ENCODE results near the gene CYSTM1.
A peak's percentile ranks its signal among the peaks of the same experiment; 100 is the strongest.

Gene CYSTM1

DNA sequence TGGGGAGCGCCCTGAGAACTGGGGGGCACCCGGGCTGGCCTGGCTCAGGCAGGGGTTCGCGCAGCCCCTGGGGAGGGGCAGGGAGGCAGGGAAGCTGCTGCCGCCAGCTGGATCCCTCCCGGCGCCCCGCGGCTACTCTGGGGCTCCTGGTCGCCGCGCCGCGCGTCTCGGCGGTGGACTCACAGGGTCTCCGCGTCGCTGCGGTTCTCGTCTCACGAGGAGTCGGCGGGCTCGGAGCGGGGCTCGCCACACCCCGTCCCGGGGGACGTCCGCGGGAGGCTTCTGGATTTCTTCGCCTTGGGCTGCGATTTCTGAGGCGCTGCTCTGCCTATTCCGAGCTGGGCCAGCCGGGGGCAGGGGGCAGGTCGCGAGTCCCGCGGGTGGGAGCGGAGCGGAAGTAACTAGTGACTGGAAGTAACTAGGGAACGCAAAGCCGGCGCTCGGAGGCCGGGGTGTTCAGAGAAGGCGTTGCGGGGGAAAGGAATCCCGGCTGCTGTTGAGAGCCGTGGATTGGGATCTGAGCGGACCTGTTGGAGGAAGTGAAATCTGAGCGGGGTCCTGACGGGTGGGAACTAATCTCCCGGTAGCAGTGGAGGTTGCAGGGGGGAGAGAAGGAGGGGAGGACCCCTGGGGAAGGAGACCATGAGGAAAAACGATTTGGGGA, 511 bp downstream of the CYSTM1 start:
- Histone ChIP-seq H3K4me2 (ENCODE audit: insufficient read depth, low read length) (peak overlapping the region; percentile 96), H3K79me2 (ENCODE audit: insufficient read depth, low read length) (peaks cover 4% of the 10 kb centered on the region; the same call in 1 of the 2 replicates), H3K9ac (ENCODE audit: low read depth, low read length) (peak overlapping the region; percentile 68), H4K20me1 (ENCODE audit: insufficient read depth, low read length) (no peaks in the 10 kb centered on the region), H3K4me1 (ENCODE audit: insufficient read depth, low read length) (peaks cover 20% of the 10 kb centered on the region), H2AFZ (ENCODE audit: low read depth, low read length) (peak overlapping the region; percentile 80), H3K4me3 (ENCODE audit: low read depth in 1 of 2, low read length in 2 of 2) (peak overlapping the region; percentile 40 to 68), H3K27ac (ENCODE audit: low read length) (peak overlapping the region; percentile 55), H3K36me3 (ENCODE audit: insufficient read depth, low read length) (no peaks in the 10 kb centered on the region), H3K9me3 (ENCODE audit: insufficient read depth, low read length, severe bottlenecking) (no peaks in the 10 kb centered on the region), H3K27me3 (ENCODE audit: insufficient read depth, low read length, poor library complexity) (no peaks in the 10 kb centered on the region)
- peak; percentile 74 for ATAC-seq (ENCODE audit: insufficient read depth, low read depth)
- peak; percentile 81 for DNase-seq
- TF ChIP-seq, protein P1, sequence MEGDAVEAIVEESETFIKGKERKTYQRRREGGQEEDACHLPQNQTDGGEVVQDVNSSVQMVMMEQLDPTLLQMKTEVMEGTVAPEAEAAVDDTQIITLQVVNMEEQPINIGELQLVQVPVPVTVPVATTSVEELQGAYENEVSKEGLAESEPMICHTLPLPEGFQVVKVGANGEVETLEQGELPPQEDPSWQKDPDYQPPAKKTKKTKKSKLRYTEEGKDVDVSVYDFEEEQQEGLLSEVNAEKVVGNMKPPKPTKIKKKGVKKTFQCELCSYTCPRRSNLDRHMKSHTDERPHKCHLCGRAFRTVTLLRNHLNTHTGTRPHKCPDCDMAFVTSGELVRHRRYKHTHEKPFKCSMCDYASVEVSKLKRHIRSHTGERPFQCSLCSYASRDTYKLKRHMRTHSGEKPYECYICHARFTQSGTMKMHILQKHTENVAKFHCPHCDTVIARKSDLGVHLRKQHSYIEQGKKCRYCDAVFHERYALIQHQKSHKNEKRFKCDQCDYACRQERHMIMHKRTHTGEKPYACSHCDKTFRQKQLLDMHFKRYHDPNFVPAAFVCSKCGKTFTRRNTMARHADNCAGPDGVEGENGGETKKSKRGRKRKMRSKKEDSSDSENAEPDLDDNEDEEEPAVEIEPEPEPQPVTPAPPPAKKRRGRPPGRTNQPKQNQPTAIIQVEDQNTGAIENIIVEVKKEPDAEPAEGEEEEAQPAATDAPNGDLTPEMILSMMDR (IDR thresholded peaks at IDR 0.05; ENCODE audit: borderline replicate concordance, extremely low read depth, low read length, poor library complexity, severe bottlenecking) = peak; percentile 46
- TF ChIP-seq EZH2 (IDR thresholded peaks at IDR 0.05; ENCODE audit: borderline replicate concordance, low read depth, low read length, severe bottlenecking) = no peak

DNA sequence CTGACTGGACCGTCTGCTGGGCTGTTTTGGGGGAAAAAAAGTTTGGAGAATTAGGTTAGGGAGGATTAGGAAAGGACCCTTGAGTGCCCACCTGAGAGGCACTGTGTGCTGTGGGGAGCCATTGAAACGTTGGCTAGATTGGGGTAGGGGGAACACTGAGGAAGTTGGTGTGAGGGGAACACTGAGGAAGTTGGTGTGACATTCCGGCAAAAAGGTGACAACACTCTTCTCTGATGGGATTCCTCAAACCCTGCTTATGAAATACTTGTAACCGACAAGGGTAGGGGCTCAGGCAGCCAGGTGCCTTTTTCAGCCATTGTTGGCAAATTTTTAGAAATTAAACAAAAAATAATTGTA, 1.0 kb downstream of the CYSTM1 start:
- Histone ChIP-seq H3K9ac (ENCODE audit: low read depth, low read length) (peak overlapping the region; percentile 68), H3K36me3 (ENCODE audit: insufficient read depth, low read length) (no peaks in the 10 kb centered on the region), H3K4me3 (ENCODE audit: low read depth in 1 of 2, low read length in 2 of 2) (peak overlapping the region; percentile 40 to 68), H3K27ac (ENCODE audit: low read length) (peak overlapping the region; percentile 55), H4K20me1 (ENCODE audit: insufficient read depth, low read length) (no peaks in the 10 kb centered on the region), H3K79me2 (ENCODE audit: insufficient read depth, low read length) (peaks cover 4% of the 10 kb centered on the region; the same call in 1 of the 2 replicates), H3K4me1 (ENCODE audit: insufficient read depth, low read length) (peaks cover 20% of the 10 kb centered on the region), H3K9me3 (ENCODE audit: insufficient read depth, low read length, severe bottlenecking) (no peaks in the 10 kb centered on the region), H3K4me2 (ENCODE audit: insufficient read depth, low read length) (peak overlapping the region; percentile 96), H3K27me3 (ENCODE audit: insufficient read depth, low read length, poor library complexity) (no peaks in the 10 kb centered on the region), H2AFZ (ENCODE audit: low read depth, low read length) (peak overlapping the region; percentile 80)
- DNase-seq = no peak
- ATAC-seq (ENCODE audit: insufficient read depth, low read depth) = no peak
- TF ChIP-seq EZH2 (IDR thresholded peaks at IDR 0.05; ENCODE audit: borderline replicate concordance, low read depth, low read length, severe bottlenecking) = no peak
- TF ChIP-seq, protein P1 (IDR thresholded peaks at IDR 0.05; ENCODE audit: borderline replicate concordance, extremely low read depth, low read length, poor library complexity, severe bottlenecking) = no peak

DNA sequence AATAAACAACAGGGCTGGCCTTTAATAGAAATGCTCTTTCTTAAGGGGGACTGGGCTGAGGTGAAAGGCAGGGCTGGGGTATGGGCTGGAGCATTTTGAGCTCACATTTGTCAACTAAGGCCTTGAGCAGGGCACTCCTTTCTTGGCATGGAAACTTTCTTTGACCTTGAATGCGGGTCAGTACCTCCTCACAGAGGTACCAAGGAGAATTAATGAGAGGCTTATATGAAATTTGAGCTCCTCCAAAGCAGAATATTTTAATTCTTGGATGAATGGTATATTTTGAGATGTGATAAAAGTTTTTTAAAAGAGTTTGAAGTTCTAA, 3.1 kb downstream of the CYSTM1 start:
- H3K36me3 ChIP-seq (ENCODE audit: insufficient read depth, low read length) = no peaks in the 10 kb centered on the region
- ATAC-seq (ENCODE audit: insufficient read depth, low read depth) (no peak), DNase-seq (no peak)
- TF ChIP-seq, protein P1 (IDR thresholded peaks at IDR 0.05; ENCODE audit: borderline replicate concordance, extremely low read depth, low read length, poor library complexity, severe bottlenecking) = no peak
- no peak for TF ChIP-seq EZH2 (IDR thresholded peaks at IDR 0.05; ENCODE audit: borderline replicate concordance, low read depth, low read length, severe bottlenecking)
- H3K4me1 ChIP-seq (ENCODE audit: insufficient read depth, low read length) = peaks cover 20% of the 10 kb centered on the region
- no peak overlapping the region for H3K27ac ChIP-seq (ENCODE audit: low read length)
- no peaks in the 10 kb centered on the region for H4K20me1 ChIP-seq (ENCODE audit: insufficient read depth, low read length)
- no peak overlapping the region for H3K9ac ChIP-seq (ENCODE audit: low read depth, low read length)
- H2AFZ ChIP-seq (ENCODE audit: low read depth, low read length) = no peak overlapping the region
- H3K27me3 ChIP-seq (ENCODE audit: insufficient read depth, low read length, poor library complexity) = no peaks in the 10 kb centered on the region
- no peak overlapping the region for H3K4me2 ChIP-seq (ENCODE audit: insufficient read depth, low read length)
- no peaks in the 10 kb centered on the region for H3K9me3 ChIP-seq (ENCODE audit: insufficient read depth, low read length, severe bottlenecking)
- H3K79me2 ChIP-seq (ENCODE audit: insufficient read depth, low read length) = peaks cover 4% of the 10 kb centered on the region; the same call in 1 of the 2 replicates
- H3K4me3 ChIP-seq (ENCODE audit: low read depth in 1 of 2, low read length in 2 of 2) = no peak overlapping the region
